AG09309 (cell line): Measurements from ENCODE around the gene SEMA3C.

Experiments
- DNase-seq: peaks from one replicate; pipeline ENCODE4 v3.0.0-alpha.2; 2010; ENCODE audit warnings: low read depth
- H3K4me3 ChIP-seq: 2 replicates; pipeline ENCODE4 v1.5.1; 2011; ENCODE audit warnings: mild to moderate bottlenecking, low read depth, low read length, moderate library complexity; ENCODE audit not compliant: control insufficient read depth
- CTCF ChIP-seq: IDR thresholded peaks from 2 replicates; pipeline ENCODE4 v1.5.1; 2011; ENCODE audit warnings: mild to moderate bottlenecking, low read depth, low read length, inconsistent platforms; ENCODE audit not compliant: insufficient read depth, control insufficient read depth; ENCODE audit errors: missing control alignments

The SEMA3C gene

GRCh38 chr7:80734011-80734410 is 184.8 kb downstream of the SEMA3C start:
- no peak for DNase-seq
- H3K4me3 ChIP-seq, result no peak overlapping the region
- TF ChIP-seq CTCF, result no peak

- no peak overlapping the region for H3K4me3 ChIP-seq
- no peak for TF ChIP-seq CTCF
These were observed 185.4 kb downstream of the SEMA3C start for GRCh38 chr7:80733333-80733915.

GRCh38 chr7:80732630-80733029 is 186.2 kb downstream of the SEMA3C start:
- TF ChIP-seq CTCF, result peak; percentile 15
- no peak overlapping the region for H3K4me3 ChIP-seq
- DNase-seq, result no peak

More at GRCh38 chr7:80733333-80733915, 185.4 kb downstream of the SEMA3C start:
- no peak for DNase-seq

- no peak for TF ChIP-seq CTCF
- no peak for DNase-seq
- no peak overlapping the region for H3K4me3 ChIP-seq
These were observed 187.6 kb downstream of the SEMA3C start for GRCh38 chr7:80731281-80731680.

GRCh38 chr7:80729591-80730320 is 189.1 kb downstream of the SEMA3C start:
- H3K4me3 ChIP-seq, result no peak overlapping the region
- no peak for TF ChIP-seq CTCF
- peak; percentile 59 for DNase-seq

GRCh38 chr7:80726666-80727065 is 192.2 kb downstream of the SEMA3C start:
- H3K4me3 ChIP-seq, result no peak overlapping the region
- no peak for TF ChIP-seq CTCF
- no peak for DNase-seq
